HepG2 (cell line): ENCODE measurements around the gene SNRPD2. TPM values are rescaled to one million over a fixed set of nuclear protein-coding genes. Genes with fewer than 3 reads are reported as not detected.
A peak's percentile ranks its signal among the peaks of the same experiment; 100 is the strongest.

Source experiments
- ATAC-seq: fragments of 200-7000 bp; cut with Tn5 transposase; 3 replicates; pipeline ENCODE4 v1.9.1; 2020; ENCODE audit warnings: mild to moderate bottlenecking, moderate library complexity
- BruUV-seq: library from RNA; stranded (reverse); fragments of 400-500 nt; replicated peaks from 2 replicates; lab custom pipeline; 2021; lab: Mats Ljungman, UMichigan
- CTCF ChIA-PET: fragments of 300-600 bp; formaldehyde crosslinking; extraction: SDS; loops from one replicate; lab custom pipeline; 2021; ENCODE audit warnings: low total read pairs, inconsistent platforms, low intra/inter-chr PET ratio; lab: Yijun Ruan, JAX
- POLR2A ChIA-PET: fragments of 350-600 bp; sonication (Branson Sonifier 250); formaldehyde crosslinking; loops from one replicate; lab custom pipeline; 2020; ENCODE audit warnings: antibody characterized with exemption, inconsistent platforms; lab: Yijun Ruan, JAX
- DNase-seq: peaks from one replicate; pipeline ENCODE4 v3.0.0-alpha.2; 2015; ENCODE audit warnings: low spot score
- FAIRE-seq: peaks from 3 replicates; lab custom pipeline; 2011; peaks lifted over from hg19 to GRCh38; lab: Jason Lieb, UNC
- H2AFZ ChIP-seq: one replicate; pipeline ENCODE4 v1.6.1; 2011; ENCODE audit warnings: low read length, inconsistent platforms
- H3K27ac ChIP-seq: fragments of 300-600 bp; 3 replicates; pipeline ENCODE4 v1.8.0; 2011; ENCODE audit warnings: mixed run types, mild to moderate bottlenecking, mixed read lengths, low read length, inconsistent platforms; ENCODE audit not compliant: insufficient read depth; ENCODE audit errors: extremely low read length
- H3K27me3 ChIP-seq, 2 experiments: fragments of 200-600 bp in 1 of 2; 2 replicates in 1 of 2; 3 replicates in 1 of 2; pipeline versions ENCODE4 v1.6.0 to v1.8.0; 2011; ENCODE audit warnings: low read length in 2 of 2, mild to moderate bottlenecking in 2 of 2, moderate library complexity in 2 of 2, inconsistent platforms in 1 of 2; ENCODE audit not compliant: insufficient read depth in 2 of 2, control insufficient read depth in 1 of 2
- H3K36me3 ChIP-seq, 2 experiments: fragments of 200-600 bp in 1 of 2; replicated peaks in 1 of 2; 2 replicates in 1 of 2; 3 replicates in 1 of 2; pipeline versions ENCODE4 v1.5.1 to v1.8.0; 2011; ENCODE audit warnings: low read length in 2 of 2, inconsistent platforms in 1 of 2; ENCODE audit not compliant: insufficient read depth in 2 of 2, control insufficient read depth in 1 of 2
- H3K4me1 ChIP-seq: 2 replicates; pipeline ENCODE4 v1.5.1; 2012; ENCODE audit warnings: low read length, inconsistent platforms; ENCODE audit not compliant: insufficient read depth
- H3K4me2 ChIP-seq: 2 replicates; pipeline ENCODE4 v1.6.0; 2011; ENCODE audit warnings: low read depth, low read length, inconsistent platforms
- H3K4me3 ChIP-seq, 3 experiments: fragments of 200-600 bp in 1 of 3; sonication (generic), shearing (Covaris generic) in 1 of 3; replicated peaks in 1 of 3; 2 replicates each; pipeline ENCODE4 v1.5.1; 2011 to 2016; ENCODE audit warnings: low read length in 3 of 3, inconsistent platforms in 2 of 3, low read depth in 2 of 3, mild to moderate bottlenecking in 2 of 3, control low read depth in 1 of 3, mixed read lengths in 1 of 3; ENCODE audit not compliant: insufficient read depth in 1 of 3
- H3K79me2 ChIP-seq: one replicate; pipeline ENCODE4 v1.6.1; 2011; ENCODE audit warnings: low read length, inconsistent platforms; ENCODE audit not compliant: insufficient read depth
- H3K9ac ChIP-seq: 2 replicates; pipeline ENCODE4 v1.6.0; 2011; ENCODE audit warnings: mild to moderate bottlenecking, low read depth, low read length, inconsistent platforms; ENCODE audit not compliant: insufficient read depth
- H3K9me3 ChIP-seq: 2 replicates; pipeline ENCODE4 v1.5.1; 2012; ENCODE audit warnings: mild to moderate bottlenecking, low read length
- H4K20me1 ChIP-seq: 2 replicates; pipeline ENCODE4 v1.6.0; 2011; ENCODE audit warnings: inconsistent platforms, mild to moderate bottlenecking, low read length, moderate library complexity; ENCODE audit not compliant: insufficient read depth
- DMAP1 ChIP-seq: IDR thresholded peaks from 2 replicates; pipeline ENCODE4 v1.6.1; 2016
- ISX ChIP-seq: sonication (generic); formaldehyde crosslinking; conservative IDR thresholded peaks from 2 replicates; pipeline ENCODE4 v1.5.0; 2020; ENCODE audit warnings: missing genetic modification reagents
- NR2C2 ChIP-seq: sonication (generic); formaldehyde crosslinking; IDR thresholded peaks from 2 replicates; pipeline ENCODE4 v1.4.0; 2020; ENCODE audit warnings: missing genetic modification reagents, mild to moderate bottlenecking, moderate library complexity, borderline replicate concordance
- PAX8 ChIP-seq: sonication (generic); formaldehyde crosslinking; IDR thresholded peaks from 2 replicates; pipeline ENCODE4 v1.8.0; 2022; ENCODE audit warnings: mild to moderate bottlenecking, missing genetic modification reagents, borderline replicate concordance
- REPIN1 ChIP-seq: sonication (generic); formaldehyde crosslinking; IDR thresholded peaks from 2 replicates; pipeline ENCODE4 v1.8.0; 2022; ENCODE audit warnings: missing genetic modification reagents, low read depth, mild to moderate bottlenecking, borderline replicate concordance
- SIN3A ChIP-seq: IDR thresholded peaks from 2 replicates; pipeline ENCODE4 v1.6.1; 2011; ENCODE audit warnings: low read depth, mild to moderate bottlenecking, control low read depth, low read length, borderline replicate concordance
- SMC3 ChIP-seq: IDR thresholded peaks from 2 replicates; pipeline ENCODE4 v1.6.1; 2011; ENCODE audit warnings: low read length, improper control_type of control experiment
- TRIM24 ChIP-seq: sonication (generic); formaldehyde crosslinking; IDR thresholded peaks from 2 replicates; pipeline ENCODE4 v1.8.0; 2022; ENCODE audit warnings: mild to moderate bottlenecking, missing genetic modification reagents
- ZNF232 ChIP-seq: sonication (generic); formaldehyde crosslinking; IDR thresholded peaks from 2 replicates; pipeline ENCODE4 v1.4.0; 2020; ENCODE audit warnings: missing genetic modification reagents, borderline replicate concordance
- WGBS: methylation state at CpG from one replicate; pipeline ENCODE4 v1.1.6; 2017; ENCODE audit warnings: low lambda C conversion rate; 5-methylcytosine and 5-hydroxymethylcytosine counted together
- in situ Hi-C: cut with HindIII; loops from 2 replicates; pipeline ENCODE4 v1.10.0; 2017; ENCODE audit warnings: low pct_unique_long_range_greater_than_20kb; ENCODE audit not compliant: extremely low pct_ligation_motif_present
- intact Hi-C: fragments of 100-400 bp; cut with micrococcal nuclease; formaldehyde crosslinking; loops from one replicate; pipeline ENCODE4 v1.10.0; 2022; ENCODE audit not compliant: unreplicated experiment
- polyA plus RNA-seq, 8 experiments: library from polyadenylated mRNA; depleted of rRNA in 3 of 8; stranded (reverse) in 7 of 8; unstranded in 1 of 8; fragments of >200 nt; fragmentation: Illumina TruSeq in 4 of 8; extraction: Trizol in 4 of 8; gene quantifications; 2 replicates each; pipeline versions ENCODE4 v1.2.1 to v1.2.3, GENCODE V29; 2011 to 2016; ENCODE audit warnings: low read depth in 4 of 8, missing spikeins in 1 of 8, mixed read lengths in 1 of 8; ENCODE audit not compliant: insufficient read depth in 1 of 8
- total RNA-seq, 5 experiments: library from RNA; depleted of rRNA; stranded (reverse); fragments of >200 nt; fragmentation: Illumina TruSeq; extraction: Trizol; gene quantifications; 2 replicates each; pipeline ENCODE4 v1.2.3, GENCODE V29; 2016; ENCODE audit warnings: low read depth in 1 of 5
- TF ChIP-seq, protein P1 (sequence below): sonication (generic); formaldehyde crosslinking; IDR thresholded peaks from 2 replicates; pipeline ENCODE4 v1.9.0; 2021; ENCODE audit warnings: mild to moderate bottlenecking, missing genetic modification reagents
- TF ChIP-seq, protein P2 (sequence below): sonication (generic); formaldehyde crosslinking; IDR thresholded peaks from 2 replicates; pipeline ENCODE4 v1.5.1; 2020; ENCODE audit warnings: missing genetic modification reagents, mild to moderate bottlenecking, borderline replicate concordance
- TF ChIP-seq, protein P3 (sequence below): sonication (generic); formaldehyde crosslinking; IDR thresholded peaks from 2 replicates; pipeline ENCODE4 v1.4.0; 2020; ENCODE audit warnings: missing genetic modification reagents
- TF ChIP-seq, protein P4 (sequence below): sonication (generic); formaldehyde crosslinking; IDR thresholded peaks from 2 replicates; pipeline ENCODE4 v1.4.0; 2020; ENCODE audit warnings: missing genetic modification reagents

Gene SNRPD2
- total and polyA plus RNA-seq, 2 of the 13 experiments (the other 11 are each of a cell fraction or from before 2014, with no cell fraction given): 299 to 485 TPM

DNA sequence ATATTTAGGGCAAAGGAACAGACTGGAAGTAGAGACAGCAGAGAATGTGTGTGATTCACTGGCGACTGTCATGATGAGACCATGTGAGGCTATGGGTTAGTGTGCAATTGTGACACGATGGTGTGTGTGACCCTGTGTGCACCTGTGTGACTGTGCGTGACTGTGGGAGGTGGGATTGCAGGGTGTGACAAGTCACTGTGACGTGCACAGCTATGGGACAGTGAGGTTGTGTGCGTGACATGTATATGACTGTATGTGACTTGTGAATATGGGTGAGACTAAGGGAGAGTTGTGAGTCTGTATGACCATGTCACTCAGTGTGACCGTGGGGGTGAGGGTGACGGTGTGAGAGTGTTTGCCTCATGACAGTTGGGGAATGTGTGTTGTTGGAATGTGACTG lies 27.2 kb downstream of the SNRPD2 start (continued):
- TF ChIP-seq, protein P1, sequence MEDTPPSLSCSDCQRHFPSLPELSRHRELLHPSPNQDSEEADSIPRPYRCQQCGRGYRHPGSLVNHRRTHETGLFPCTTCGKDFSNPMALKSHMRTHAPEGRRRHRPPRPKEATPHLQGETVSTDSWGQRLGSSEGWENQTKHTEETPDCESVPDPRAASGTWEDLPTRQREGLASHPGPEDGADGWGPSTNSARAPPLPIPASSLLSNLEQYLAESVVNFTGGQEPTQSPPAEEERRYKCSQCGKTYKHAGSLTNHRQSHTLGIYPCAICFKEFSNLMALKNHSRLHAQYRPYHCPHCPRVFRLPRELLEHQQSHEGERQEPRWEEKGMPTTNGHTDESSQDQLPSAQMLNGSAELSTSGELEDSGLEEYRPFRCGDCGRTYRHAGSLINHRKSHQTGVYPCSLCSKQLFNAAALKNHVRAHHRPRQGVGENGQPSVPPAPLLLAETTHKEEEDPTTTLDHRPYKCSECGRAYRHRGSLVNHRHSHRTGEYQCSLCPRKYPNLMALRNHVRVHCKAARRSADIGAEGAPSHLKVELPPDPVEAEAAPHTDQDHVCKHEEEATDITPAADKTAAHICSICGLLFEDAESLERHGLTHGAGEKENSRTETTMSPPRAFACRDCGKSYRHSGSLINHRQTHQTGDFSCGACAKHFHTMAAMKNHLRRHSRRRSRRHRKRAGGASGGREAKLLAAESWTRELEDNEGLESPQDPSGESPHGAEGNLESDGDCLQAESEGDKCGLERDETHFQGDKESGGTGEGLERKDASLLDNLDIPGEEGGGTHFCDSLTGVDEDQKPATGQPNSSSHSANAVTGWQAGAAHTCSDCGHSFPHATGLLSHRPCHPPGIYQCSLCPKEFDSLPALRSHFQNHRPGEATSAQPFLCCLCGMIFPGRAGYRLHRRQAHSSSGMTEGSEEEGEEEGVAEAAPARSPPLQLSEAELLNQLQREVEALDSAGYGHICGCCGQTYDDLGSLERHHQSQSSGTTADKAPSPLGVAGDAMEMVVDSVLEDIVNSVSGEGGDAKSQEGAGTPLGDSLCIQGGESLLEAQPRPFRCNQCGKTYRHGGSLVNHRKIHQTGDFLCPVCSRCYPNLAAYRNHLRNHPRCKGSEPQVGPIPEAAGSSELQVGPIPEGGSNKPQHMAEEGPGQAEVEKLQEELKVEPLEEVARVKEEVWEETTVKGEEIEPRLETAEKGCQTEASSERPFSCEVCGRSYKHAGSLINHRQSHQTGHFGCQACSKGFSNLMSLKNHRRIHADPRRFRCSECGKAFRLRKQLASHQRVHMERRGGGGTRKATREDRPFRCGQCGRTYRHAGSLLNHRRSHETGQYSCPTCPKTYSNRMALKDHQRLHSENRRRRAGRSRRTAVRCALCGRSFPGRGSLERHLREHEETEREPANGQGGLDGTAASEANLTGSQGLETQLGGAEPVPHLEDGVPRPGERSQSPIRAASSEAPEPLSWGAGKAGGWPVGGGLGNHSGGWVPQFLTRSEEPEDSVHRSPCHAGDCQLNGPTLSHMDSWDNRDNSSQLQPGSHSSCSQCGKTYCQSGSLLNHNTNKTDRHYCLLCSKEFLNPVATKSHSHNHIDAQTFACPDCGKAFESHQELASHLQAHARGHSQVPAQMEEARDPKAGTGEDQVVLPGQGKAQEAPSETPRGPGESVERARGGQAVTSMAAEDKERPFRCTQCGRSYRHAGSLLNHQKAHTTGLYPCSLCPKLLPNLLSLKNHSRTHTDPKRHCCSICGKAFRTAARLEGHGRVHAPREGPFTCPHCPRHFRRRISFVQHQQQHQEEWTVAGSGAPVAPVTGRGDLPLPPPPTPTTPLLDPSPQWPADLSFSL (CRISPR knock-in tag): 0 out of 2 replicates have a peak, but pooled peaks have one; percentile 36

DNA sequence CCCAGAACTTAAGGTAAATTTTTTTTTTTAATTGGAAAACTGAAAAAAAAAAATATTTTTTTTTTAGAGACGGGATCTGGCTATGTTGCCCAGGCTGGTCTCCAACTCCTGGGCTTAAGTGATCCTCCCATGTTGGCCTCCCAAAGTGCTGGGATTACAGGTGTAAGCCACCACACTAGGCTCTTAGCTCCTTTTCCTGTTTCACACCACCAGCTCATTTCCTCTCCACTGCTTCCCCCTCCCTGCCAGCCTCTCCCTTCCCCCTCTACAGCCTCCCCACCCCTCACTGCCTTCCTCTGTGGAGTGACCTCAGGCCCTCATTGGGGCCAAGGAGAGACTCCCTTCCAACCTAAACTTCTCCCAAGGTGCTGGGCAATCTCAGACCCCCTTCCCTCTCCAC lies 28.0 kb downstream of the SNRPD2 start:
- POLR2A ChIA-PET: no interaction called here
- CTCF ChIA-PET: no interaction called here
- BruUV-seq: no TSS peak
- no peak for TF ChIP-seq ISX (CRISPR knock-in tag)
- no peak for TF ChIP-seq NR2C2
- TF ChIP-seq, protein P2, sequence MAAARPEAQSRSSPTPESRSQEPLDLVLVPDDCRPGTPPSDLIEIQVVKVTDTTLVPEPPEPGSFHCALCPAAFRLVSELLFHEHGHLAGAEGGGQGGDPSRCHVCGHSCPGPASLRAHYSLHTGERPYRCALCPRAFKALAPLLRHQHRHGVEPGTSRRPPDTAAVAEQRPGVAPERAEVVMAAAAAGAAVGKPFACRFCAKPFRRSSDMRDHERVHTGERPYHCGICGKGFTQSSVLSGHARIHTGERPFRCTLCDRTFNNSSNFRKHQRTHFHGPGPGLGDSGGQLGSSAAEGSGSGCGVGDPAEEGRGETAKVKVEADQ (CRISPR knock-in tag): no peak
- no peak for TF ChIP-seq DMAP1 (CRISPR knock-in tag)
- TF ChIP-seq ZNF232 (CRISPR knock-in tag): no peak
- no peak for TF ChIP-seq TRIM24
- TF ChIP-seq SMC3: no peak
- TF ChIP-seq, protein P3, sequence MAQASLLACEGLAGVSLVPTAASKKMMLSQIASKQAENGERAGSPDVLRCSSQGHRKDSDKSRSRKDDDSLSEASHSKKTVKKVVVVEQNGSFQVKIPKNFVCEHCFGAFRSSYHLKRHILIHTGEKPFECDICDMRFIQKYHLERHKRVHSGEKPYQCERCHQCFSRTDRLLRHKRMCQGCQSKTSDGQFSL (CRISPR knock-in tag): no peak
- no peak for TF ChIP-seq SIN3A
- TF ChIP-seq PAX8 (CRISPR knock-in tag): no peak
- no peak for TF ChIP-seq REPIN1 (CRISPR knock-in tag)
- TF ChIP-seq, protein P4, sequence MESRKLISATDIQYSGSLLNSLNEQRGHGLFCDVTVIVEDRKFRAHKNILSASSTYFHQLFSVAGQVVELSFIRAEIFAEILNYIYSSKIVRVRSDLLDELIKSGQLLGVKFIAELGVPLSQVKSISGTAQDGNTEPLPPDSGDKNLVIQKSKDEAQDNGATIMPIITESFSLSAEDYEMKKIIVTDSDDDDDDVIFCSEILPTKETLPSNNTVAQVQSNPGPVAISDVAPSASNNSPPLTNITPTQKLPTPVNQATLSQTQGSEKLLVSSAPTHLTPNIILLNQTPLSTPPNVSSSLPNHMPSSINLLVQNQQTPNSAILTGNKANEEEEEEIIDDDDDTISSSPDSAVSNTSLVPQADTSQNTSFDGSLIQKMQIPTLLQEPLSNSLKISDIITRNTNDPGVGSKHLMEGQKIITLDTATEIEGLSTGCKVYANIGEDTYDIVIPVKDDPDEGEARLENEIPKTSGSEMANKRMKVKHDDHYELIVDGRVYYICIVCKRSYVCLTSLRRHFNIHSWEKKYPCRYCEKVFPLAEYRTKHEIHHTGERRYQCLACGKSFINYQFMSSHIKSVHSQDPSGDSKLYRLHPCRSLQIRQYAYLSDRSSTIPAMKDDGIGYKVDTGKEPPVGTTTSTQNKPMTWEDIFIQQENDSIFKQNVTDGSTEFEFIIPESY (CRISPR knock-in tag): no peak

More for the DNA sequence above, 28.0 kb downstream of the SNRPD2 start:
- Histone ChIP-seq H3K4me2 (0 out of 2 replicates have a peak overlapping the region, but pooled peaks have one; percentile 18), H3K4me1 (peaks cover 34% of the 10 kb centered on the region), H3K4me3 (no peak overlapping the region), H2AFZ (no peak overlapping the region), H3K79me2 (no peaks in the 10 kb centered on the region), H3K27ac (no peak overlapping the region), H3K27me3 (peaks cover 0 to 8% of the 10 kb centered on the region in 2 experiments; a peak in 2 of 5 replicates), H4K20me1 (no peaks in the 10 kb centered on the region), H3K9ac (no peak overlapping the region), H3K36me3 (no peaks in the 10 kb centered on the region), H3K9me3 (no peaks in the 10 kb centered on the region)
- no peak for FAIRE-seq
- WGBS: 38% methylated on average over 1 of the region's 1 CpG
- no peak for ATAC-seq
- in situ Hi-C loops (no loop called here), intact Hi-C loops (no loop called here)
- no peak for DNase-seq
